Uterus (tissue), 2 donors: ENCODE data around the gene METTL24.

Experiments
- POLR2A ChIP-seq, 2 donors: fragments of 450-650 bp; IDR thresholded peaks; one replicate each; pipeline ENCODE4 v1.6.1; 2016; ENCODE audit warnings: antibody characterized with exemption in 2 of 2, mild to moderate bottlenecking in 1 of 2, moderate library complexity in 1 of 2
- TF ChIP-seq, protein P1 (sequence below), 4 experiments: fragments of 200-600 bp in 2 of 4; fragments of 450-650 bp in 2 of 4; sonication (generic) in 2 of 4; IDR thresholded peaks; one replicate each; pipeline ENCODE4 v1.5.1; 2016 to 2019; ENCODE audit warnings: antibody characterized with exemption in 4 of 4, mild to moderate bottlenecking in 2 of 4, moderate library complexity in 1 of 4

DNA sequence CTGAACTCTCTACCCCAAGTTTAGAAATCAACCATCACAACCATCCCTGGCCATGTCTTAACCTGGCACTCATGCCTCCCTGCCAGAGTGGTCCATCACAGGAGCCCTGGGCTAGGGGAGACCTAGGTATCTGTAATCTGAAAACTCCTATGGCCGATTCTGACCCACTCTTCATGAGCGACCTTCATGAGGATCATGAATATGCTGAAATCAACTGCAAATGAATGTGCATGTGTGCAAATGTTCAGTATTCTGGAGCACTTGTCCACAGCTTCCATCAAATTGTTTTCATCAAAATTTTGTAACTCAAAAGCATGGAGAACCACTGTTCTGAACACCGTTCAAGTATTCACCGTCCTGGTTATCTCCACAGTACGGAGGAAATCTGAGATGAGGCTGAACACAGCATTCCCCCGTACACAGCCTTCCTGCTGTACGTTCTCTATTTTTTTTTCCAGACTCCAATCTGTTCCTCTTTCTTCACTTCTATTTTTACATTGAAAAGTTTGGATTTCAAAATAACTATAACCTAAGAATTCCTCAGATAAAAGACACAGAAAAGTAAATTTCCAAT lies 17.7 kb downstream of the METTL24 start:
- TF ChIP-seq, protein P1, sequence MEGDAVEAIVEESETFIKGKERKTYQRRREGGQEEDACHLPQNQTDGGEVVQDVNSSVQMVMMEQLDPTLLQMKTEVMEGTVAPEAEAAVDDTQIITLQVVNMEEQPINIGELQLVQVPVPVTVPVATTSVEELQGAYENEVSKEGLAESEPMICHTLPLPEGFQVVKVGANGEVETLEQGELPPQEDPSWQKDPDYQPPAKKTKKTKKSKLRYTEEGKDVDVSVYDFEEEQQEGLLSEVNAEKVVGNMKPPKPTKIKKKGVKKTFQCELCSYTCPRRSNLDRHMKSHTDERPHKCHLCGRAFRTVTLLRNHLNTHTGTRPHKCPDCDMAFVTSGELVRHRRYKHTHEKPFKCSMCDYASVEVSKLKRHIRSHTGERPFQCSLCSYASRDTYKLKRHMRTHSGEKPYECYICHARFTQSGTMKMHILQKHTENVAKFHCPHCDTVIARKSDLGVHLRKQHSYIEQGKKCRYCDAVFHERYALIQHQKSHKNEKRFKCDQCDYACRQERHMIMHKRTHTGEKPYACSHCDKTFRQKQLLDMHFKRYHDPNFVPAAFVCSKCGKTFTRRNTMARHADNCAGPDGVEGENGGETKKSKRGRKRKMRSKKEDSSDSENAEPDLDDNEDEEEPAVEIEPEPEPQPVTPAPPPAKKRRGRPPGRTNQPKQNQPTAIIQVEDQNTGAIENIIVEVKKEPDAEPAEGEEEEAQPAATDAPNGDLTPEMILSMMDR (IDR thresholded peaks at IDR 0.05): no peak
- no peak for TF ChIP-seq POLR2A (IDR thresholded peaks at IDR 0.05)
